ENCODE results near the gene AK2. TPM values are rescaled to one million over a fixed set of nuclear protein-coding genes. Genes with fewer than 3 reads are reported as not detected.

AK2 gene
- total and polyA plus RNA-seq, 4 donors, result 34.2 to 181 (median 115) TPM

GRCh38 chr1:33003657-33004056 lies 33.0 kb downstream of the AK2 start:
- H3K9me3 ChIP-seq (ENCODE audit: control insufficient read depth in 4 of 4, low read length in 3 of 4), result no peaks in the 10 kb centered on the region
- H3K27me3 ChIP-seq (ENCODE audit: control insufficient read depth in 4 of 4, insufficient read depth in 4 of 4, low read length in 3 of 4), result no peaks in the 10 kb centered on the region
- 95% methylated on average over 4 of the region's 4 CpGs for WGBS
- peaks cover 3 to 12% (median 6%) of the 10 kb centered on the region in 4 donors for H3K36me3 ChIP-seq (ENCODE audit: control insufficient read depth in 4 of 4, insufficient read depth in 3 of 4, low read depth in 1 of 4, low read length in 3 of 4)
- H3K4me3 ChIP-seq (ENCODE audit: low read depth in 1 of 3, low read length in 3 of 3), result no peak overlapping the region
- TF ChIP-seq FOXA1 (IDR thresholded peaks at IDR 0.05) (no peak), RXRA (IDR thresholded peaks at IDR 0.05) (no peak), GABPA (IDR thresholded peaks at IDR 0.05 in 1 of 2, conservative IDR thresholded peaks at IDR 0.05 in 1 of 2) (no peak), YY1 (IDR thresholded peaks at IDR 0.05) (no peak), RAD21 (IDR thresholded peaks at IDR 0.05) (no peak), SP1 (IDR thresholded peaks at IDR 0.05) (no peak), HNF4A (conservative IDR thresholded peaks at IDR 0.05) (no peak), EGR1 (IDR thresholded peaks at IDR 0.05; ENCODE audit: low read depth in 2 of 2) (no peak), FOXA2 (IDR thresholded peaks at IDR 0.05) (no peak), HNF4G (IDR thresholded peaks at IDR 0.05) (no peak), CTCF (IDR thresholded peaks at IDR 0.05; ENCODE audit: low read depth, low read length, missing input control) (no peak), TAF1 (conservative IDR thresholded peaks at IDR 0.05) (no peak), REST (IDR thresholded peaks at IDR 0.05) (no peak), ATF3 (IDR thresholded peaks at IDR 0.05) (no peak), JUND (IDR thresholded peaks at IDR 0.05) (no peak)
- TF ChIP-seq, protein P1, sequence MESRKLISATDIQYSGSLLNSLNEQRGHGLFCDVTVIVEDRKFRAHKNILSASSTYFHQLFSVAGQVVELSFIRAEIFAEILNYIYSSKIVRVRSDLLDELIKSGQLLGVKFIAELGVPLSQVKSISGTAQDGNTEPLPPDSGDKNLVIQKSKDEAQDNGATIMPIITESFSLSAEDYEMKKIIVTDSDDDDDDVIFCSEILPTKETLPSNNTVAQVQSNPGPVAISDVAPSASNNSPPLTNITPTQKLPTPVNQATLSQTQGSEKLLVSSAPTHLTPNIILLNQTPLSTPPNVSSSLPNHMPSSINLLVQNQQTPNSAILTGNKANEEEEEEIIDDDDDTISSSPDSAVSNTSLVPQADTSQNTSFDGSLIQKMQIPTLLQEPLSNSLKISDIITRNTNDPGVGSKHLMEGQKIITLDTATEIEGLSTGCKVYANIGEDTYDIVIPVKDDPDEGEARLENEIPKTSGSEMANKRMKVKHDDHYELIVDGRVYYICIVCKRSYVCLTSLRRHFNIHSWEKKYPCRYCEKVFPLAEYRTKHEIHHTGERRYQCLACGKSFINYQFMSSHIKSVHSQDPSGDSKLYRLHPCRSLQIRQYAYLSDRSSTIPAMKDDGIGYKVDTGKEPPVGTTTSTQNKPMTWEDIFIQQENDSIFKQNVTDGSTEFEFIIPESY (IDR thresholded peaks at IDR 0.05), result no peak
- TF ChIP-seq, protein P2, sequence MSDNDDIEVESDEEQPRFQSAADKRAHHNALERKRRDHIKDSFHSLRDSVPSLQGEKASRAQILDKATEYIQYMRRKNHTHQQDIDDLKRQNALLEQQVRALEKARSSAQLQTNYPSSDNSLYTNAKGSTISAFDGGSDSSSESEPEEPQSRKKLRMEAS (IDR thresholded peaks at IDR 0.05), result no peak
- H3K4me1 ChIP-seq (ENCODE audit: control insufficient read depth in 4 of 4, insufficient read depth in 4 of 4, low read length in 3 of 4), result peaks cover 13 to 42% (median 27%) of the 10 kb centered on the region in 4 donors
- DNase-seq (ENCODE audit: low spot score), result no peak
- no peak overlapping the region for H3K27ac ChIP-seq (ENCODE audit: low read depth in 1 of 2, low read length in 2 of 2)
- H3K9ac ChIP-seq (ENCODE audit: low read depth in 1 of 2, low read length in 2 of 2), result no peak overlapping the region
